Stimulated activated CD4-positive, alpha-beta T cell treated with anti-CD3 and anti-CD28 coated beads, Interleukin-2, amount 100 ng/mL, for 4 hours (primary cell): ENCODE data around the gene RAD51C.
"Not testable (repeated sequence)": the region's sequence is repeated elsewhere in the genome, so short reads cannot be mapped to it uniquely, and the experiment has no call there.

ENCODE experiments used
- DNase-seq: peaks from one replicate; pipeline ENCODE4 v3.0.0-alpha.2; 2020; ENCODE audit warnings: low read depth

Gene RAD51C

DNA sequence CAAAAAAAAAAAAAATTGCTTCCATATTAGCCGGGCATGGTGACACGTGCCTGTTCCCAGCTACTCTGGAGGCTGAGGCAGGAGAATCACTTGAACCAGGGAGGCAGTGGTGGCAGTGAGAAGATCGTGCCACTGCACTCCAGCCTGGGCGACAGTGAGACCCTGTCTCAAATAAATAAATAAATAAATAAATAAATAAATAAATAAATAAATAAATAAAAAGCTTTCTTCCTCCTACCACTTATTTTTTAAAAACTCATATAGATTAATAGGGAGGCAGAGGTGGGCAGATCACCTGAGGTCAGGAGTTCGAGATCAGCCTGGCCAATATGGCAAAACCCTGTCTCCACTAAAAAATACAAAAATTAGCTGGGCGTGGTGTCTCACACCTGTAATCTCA lies 7.9 kb upstream of the RAD51C start:
- DNase-seq = not testable (repeated sequence)

DNA sequence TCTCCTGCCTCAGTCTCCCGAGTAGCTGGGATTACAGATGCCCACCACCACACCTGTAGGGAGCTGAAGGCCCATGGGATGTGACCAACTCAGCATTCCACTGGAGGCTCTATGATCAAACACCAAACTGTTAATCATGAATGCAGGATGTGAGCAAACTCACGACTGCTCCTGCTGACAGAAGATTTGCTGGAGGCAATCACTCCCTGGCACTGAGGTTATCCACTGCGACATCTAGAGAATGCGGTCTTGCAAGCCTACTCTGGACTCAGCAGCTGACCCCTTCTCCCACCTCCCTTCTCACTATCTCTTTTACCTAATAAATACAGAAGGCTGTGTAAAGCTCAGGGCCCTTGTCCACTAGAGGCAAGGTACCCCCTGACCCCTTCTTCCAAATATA lies 5.4 kb upstream of the RAD51C start:
- no peak for DNase-seq

DNA sequence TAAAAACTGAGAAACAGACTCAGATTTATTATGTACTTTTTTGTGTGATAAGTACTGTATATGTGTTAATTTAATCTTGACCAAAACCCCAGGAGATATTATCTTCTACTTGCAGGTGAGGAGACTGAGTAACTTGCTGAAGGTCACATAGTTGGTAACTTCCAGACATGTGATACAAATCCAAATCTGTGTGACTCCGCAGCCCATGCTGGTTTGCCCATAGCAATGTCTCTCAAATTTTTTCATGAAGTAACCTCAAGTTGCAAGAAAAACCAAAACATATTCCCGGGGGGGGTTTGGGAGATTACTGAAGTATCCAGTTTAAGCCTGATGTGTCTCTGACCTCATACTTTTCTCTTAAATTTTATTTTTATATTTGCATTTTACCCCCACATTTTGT lies 3.9 kb upstream of the RAD51C start:
- no peak for DNase-seq

DNA sequence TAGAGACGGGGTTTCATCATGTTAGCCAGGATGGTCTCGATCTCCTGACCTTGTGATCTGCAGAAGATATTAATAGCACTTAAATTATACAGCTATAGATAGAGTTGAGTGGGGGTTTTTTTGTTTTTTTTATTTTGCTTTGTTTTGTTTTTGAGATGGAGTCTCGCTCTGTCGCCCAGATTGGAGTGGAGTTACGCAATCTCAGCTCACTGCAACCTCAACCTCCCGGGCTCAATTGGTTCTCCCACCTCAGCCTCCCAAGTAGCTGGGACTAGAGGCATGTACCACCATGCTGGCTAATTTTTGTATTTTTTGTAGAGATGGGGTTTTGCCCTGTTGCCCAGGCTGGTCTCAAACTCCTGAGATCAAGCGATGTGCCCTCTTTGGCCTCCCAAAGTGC lies 2.4 kb upstream of the RAD51C start:
- not testable (repeated sequence) for DNase-seq

DNA sequence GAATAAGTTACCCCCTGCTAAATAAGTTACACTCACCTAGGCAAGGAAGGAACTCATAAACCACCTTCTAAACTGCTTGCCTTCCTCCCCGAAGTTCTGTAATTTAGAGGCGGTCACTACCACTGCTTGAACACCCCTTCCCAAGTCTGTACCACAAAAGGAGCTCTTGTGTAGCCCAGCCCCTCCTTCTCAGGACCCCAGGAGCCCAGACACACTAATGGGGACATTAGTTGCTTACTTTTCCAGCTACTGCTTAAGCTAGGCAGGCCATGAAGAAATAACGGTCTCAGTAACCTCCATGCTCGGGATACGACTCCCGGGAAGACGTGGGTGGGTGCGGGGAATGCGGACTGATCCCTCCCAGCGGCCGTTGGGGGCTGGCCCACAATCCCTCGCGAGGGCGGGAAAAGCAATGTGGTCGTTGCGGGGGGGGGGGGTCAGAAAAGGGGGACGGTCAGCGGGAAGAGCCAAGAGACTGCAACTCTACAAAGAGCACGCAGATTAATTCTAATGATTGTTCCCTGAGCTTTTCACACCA lies 632 bp upstream of the RAD51C start, which contains the start of gene TEX14:
Gene TEX14, minus strand, starts transcription at position 345 of the 538 bp plus-strand sequence. CDS start 40,044 bp downstream, outside the sequence.
- no peak for DNase-seq

DNA sequence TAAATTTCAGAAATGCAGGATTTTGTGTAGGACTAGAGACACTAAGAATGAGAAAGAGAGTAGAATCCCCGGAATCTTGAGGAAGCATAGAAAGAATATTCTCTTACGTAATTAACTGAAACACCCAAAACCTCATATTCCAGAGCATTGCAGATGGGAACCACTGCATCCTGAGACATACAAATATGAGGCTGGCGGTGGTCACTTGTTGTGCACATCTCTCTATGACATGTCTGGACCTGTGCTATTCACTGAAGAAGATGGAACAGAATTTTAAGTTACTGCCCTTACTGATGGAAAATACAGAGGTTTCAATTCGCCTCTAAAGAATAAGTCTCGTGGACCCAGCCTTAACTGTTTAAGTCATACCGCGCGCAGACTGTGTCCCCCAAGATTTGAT lies 806 bp downstream of the RAD51C start:
- no peak for DNase-seq

DNA sequence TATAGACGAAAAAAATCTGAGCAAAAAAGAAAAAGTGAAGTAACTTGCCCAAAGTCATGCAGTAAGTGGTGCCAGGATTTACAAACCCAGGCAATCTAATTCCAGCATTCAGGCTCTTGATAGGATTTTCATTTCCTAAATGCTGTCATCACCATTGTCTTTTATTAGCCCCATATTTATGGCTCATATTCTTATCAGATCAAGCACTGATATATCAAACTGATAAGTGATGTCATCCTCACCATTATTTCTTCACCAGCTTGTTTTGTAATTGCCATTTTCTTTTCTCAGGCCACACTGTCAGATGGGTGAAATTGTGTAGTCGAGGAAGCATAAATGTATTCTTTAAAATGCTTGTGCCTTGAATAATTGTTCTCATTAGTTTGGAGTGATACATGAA lies 1.3 kb downstream of the RAD51C start:
- DNase-seq = no peak

DNA sequence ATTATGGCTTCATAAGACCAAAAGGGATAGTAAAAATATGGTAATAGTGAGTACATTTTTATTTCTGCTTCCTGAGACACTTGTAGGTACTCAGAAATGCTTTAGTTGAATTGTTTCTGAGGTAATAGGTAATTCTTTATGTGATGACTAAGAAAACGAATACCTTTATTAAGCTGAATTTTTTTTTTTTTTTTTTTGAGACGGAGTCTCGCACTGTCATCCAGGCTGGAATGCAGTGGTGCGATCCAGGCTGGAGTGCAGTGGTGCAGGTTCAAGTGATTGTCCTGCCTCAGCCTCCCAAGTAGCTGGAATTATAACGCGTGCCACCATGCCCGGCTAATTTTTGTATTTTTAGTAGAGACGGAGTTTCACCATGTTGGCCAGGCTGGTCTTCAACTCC lies 1.9 kb downstream of the RAD51C start:
- no peak for DNase-seq

DNA sequence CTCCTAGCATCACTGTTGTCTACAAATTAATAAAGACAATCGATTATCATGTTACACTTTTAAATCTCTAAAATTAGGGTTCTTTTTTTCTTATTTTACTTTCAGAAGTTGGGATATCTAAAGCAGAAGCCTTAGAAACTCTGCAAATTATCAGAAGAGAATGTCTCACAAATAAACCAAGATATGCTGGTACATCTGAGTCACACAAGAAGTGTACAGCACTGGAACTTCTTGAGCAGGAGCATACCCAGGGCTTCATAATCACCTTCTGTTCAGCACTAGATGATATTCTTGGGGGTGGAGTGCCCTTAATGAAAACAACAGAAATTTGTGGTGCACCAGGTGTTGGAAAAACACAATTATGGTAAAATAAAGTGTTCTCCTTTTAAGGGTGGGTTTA lies 2.4 kb downstream of the RAD51C start:
- DNase-seq = no peak

DNA sequence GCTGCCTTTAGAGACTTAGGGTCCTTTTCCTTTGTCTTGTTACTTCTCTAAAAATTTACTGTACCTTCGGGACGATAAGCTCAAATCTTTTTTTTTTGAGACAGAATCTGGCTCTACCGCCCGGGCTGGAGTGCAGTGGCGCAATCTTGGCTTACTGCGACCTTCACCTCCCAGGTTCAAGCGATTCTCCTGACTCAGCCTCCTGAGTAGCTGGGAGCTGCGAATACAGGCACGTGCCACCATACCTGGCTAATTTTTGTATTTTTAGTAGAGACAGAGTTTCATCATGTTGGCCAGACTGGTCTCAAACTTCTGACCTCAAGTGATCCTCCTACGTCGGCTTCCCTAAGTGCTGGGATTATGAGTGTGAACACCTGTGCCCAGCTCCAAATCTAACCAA lies 7.4 kb downstream of the RAD51C start:
- DNase-seq = no peak

DNA sequence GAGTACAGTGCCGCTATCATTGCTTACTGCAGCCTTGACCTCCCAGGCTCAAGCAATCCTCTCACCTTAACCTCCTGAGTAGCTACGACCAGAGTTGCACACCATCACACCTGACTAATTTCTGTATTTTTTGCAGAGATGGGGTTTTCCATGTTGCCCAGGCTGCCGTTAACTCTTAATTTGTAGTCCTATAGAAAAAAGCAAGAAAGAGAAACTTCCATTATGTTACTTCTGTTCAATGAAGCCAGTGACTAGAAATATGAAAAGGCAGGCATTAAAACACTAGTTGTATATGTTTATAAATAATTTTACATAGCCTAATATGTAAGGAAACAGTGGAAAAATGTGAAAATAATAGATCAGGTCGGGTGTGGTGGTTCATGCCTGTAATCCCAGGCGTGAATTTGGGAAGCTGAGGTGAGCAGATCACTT lies 9.7 kb downstream of the RAD51C start:
- DNase-seq = no peak

DNA sequence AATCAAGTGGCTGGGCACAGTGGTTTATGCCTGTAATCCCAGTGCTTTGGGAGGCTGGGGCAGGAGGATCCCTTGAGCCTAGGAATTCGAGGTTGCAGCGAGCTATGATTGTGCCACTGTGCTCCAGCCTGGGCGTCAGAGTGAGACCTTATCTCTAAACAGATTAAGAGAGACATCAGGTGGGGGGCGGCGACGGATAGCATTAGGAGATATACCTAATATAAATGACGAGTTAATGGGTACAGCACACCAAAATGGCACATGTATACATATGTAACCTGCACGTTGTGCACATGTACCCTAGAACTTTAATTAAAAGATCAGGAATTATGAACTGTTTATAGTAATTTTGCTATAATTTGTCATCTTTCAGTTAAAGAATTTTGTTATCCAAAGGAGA lies 10.3 kb downstream of the RAD51C start:
- no peak for DNase-seq

DNA sequence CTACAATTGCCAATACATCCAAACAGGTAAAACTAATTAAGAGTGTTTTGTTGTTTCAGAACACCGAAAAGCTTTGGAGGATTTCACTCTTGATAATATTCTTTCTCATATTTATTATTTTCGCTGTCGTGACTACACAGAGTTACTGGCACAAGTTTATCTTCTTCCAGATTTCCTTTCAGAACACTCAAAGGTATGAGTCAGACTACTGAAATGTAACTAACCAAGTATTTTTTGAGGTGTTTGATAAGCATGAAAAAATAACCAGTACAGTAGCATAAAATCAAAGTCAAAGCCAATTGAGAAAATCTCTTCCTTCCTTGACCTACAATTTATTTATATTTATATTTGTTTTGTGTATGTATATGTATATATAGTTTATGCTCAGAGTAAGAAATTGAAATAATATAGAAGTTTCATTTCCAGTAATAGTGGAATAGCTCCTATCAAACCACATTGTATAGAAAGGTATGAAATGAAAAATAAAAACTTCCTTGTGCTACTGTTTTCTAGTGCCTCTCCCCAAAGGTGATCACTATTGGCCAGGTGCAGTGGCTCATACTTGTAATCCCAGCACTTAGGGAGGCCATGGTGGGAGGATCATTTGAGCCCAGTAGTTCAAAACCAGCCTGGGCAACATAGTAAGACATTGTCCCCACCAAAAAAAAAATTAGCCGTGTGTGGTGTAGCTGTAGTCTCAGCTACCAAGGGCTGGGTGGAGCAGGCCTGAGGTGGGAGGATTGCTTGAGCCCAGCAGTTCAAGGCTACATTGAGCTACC lies 10.9 kb downstream of the RAD51C start:
- DNase-seq = no peak

DNA sequence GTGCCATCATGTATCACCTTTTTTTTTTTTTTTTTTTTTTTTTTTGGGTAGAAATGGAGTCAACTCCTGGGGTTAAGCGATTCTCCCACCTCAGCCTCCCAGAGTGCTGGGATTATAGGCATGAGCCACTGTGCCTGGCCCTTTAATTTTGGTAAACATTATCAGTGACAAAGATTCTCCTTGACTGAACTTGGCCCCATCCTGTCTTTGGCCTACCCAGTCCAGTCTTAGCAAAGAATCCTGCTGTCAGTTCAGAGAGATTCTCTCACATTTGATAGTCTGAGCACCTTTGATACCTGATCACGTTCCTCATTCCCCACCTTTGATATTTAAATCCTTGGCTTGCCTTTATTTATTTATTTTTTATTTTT lies 11.5 kb downstream of the RAD51C start:
- no peak for DNase-seq

DNA sequence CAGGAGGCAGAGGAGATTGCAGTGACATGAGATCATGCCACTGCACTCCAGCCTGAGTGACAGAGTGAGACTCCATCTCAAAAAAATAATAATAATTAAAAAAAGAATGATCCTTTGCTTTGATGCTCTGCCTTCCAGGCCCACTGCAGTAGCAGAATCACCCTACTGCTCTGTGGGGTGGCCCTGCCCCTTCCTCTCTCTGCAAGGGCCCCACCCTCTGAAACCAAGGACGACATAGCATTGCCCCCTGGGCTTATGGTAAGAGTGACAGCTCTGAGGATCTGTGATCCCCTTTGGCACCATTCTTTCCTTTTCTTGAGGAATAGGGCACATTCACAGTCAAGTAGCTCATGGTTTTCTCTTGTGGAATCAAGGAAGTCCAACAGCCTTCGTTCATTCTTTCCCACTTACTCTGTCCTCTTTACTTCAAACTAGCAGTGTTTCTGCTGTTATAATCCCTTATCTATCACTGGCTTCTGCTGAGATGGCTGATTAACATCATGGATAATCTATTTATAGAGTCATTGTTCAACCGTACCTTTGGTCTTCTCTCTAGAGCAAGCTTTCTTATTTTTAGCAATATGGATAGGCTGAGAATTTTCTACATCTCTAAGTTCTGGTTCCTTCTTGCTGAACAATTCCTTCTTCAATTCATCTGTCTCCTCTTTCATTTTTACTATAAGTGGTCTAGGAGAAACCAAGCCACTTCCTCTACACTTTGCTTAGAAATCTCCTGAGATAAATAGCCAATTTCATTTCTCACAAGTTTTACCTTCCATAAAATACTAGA lies 14.1 kb downstream of the RAD51C start:
- DNase-seq = no peak

DNA sequence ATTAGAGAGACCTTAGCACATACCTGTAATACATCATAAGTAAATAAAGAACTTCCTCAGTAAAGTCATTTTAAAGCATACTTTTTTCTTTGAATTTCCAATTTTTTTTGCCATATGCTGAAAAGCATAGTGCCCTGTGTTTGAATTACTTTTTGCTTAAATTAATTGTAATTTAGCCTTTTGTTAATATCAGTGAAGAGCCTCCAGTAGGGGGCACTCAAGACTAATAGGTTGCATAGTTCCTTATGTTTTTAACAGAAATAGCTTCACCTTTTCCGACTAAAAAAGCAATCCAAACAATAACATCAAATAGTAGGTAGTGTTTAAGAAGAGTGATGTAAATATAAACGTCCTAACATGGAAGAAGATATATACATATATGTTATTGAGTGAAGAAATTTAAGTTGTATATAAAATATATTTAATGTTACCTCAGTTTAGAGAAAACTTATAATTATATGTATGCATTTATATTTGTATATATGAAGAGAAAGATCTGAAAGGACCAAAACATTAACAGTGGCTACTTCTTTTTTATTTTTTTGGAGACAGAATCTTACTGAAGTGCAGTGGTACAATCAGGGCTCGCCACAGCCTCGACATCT lies 18.6 kb downstream of the RAD51C start:
- peak; percentile 37 for DNase-seq

DNA sequence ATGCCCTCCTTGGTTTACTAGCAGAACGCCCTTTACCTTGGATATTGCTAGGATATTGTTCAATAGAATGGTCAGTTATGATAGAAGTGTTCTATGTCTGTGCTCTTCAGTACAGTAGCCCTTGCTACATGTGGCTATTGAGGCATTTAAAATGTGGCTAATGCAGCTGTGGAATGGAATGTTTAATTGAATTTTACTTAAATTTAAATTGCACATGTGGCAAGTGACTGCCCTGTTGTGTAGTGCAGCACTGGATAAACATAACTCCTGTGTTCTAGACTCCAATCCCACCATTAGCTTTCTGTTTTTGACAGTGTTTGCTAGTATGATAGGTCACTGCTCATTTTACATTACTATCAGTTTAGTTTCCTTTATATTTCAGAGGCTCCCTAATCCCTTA lies 29.9 kb downstream of the RAD51C start:
- no peak for DNase-seq

DNA sequence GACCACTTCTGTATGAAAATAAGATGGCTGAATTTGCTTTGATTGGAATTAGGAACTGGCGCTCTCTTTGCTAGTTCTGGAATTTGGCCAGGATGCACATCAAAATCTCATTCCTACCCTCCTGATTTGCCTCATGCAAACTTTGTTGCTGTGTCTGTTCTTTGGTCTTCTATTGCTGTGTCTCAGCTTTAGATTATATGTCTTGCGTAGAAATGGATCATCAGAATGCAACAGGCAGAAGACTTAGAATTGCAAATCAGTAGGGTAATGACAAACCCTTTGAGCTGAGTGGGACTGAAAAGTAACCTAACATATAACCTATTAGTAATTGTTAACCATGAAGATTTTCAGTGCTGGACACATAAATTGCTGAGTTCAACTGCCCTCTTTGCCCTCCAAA lies 30.3 kb downstream of the RAD51C start:
- no peak for DNase-seq

DNA sequence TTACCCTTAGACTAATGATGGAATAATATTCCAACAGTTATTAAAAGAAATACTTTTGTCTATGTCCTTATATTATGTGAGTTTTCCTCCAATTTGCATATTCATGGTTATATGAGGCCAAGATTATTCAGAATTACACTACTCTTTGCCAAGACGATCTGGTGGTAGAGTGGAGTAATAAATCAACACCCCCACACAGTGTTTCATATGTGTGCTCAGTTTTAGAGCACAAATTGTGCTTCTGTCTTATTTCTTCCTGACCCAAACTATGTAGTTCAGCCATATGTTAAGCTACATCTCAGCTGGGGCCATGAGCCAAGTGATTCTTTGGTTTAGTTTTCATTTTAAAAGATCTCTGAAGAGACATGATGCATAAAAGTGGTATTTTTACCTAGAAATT lies 36.4 kb downstream of the RAD51C start:
- DNase-seq = no peak

DNA sequence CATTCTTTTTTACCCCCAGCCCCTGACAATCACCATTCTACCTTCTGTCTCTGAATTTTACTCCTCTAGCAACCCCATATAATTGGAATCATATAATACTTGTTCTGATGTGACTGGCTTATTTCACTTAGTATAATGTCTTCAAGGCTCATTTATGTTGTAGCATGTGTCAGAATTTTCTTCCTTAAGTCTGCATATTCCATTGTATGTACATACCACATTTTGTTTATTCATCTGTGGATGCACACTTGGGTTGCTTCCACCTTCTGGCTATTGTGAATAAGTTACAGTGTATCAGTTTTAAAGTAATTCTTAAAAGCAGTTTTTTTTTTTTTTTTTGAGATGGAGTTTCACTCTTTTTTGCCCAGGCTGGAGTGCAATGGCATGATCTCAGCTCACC lies 38.5 kb downstream of the RAD51C start:
- no peak for DNase-seq

DNA sequence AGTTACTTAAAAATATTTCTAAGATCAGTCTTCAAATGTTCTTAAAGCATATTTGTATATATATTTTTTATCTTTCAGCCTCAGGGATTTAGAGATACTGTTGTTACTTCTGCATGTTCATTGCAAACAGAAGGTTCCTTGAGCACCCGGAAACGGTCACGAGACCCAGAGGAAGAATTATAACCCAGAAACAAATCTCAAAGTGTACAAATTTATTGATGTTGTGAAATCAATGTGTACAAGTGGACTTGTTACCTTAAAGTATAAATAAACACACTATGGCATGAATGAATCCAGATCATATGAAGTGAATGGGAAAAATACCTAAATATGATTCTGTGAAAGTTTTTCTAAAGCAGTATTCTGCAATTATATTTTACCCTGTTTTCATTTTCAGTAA lies 41.6 kb downstream of the RAD51C start:
- no peak for DNase-seq

DNA sequence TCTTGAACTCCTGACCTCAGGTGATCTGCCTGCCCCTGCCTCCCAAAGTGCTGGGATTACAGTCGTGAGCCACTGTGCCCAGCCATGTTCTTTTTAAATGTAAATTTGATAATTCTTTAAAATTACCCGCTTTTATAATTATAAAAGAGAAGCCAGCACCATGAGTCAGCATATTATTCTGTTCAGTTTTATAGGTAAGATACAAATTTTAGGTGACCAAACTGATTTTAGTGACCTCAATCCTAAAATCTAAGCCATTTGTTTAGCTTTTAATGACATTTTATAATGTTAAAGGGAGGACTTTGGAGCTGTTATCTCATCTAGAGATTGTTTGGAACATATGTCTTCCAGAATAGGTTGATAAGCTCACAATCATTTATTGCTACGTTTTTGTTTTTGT lies 42.4 kb downstream of the RAD51C start:
- no peak for DNase-seq

DNA sequence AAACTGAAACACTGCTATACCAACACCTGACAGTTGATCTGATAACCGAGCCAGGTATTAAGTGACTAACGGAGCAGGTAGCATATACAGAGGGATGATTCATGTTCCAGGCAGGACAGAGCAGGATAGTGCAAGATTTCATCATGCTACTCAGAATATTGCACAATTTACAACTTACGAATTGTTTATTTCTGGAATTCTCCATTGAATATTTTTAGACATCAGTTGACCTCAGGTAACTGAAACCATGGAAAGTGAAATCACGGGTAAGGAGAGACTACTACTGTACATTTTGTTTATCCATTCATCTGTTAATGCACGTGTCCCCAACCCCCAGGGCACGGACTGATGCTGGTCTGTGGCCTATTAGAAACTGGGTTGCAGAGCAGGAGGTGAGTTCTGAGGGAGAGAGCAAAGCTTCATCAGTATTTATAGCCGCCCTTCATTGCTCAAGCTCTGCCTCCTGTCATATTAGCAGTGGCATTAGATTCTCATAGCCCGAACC lies 48.8 kb downstream of the RAD51C start:
- no peak for DNase-seq
